Measurements from ENCODE around the gene TSPAN7.

The TSPAN7 gene

DNA sequence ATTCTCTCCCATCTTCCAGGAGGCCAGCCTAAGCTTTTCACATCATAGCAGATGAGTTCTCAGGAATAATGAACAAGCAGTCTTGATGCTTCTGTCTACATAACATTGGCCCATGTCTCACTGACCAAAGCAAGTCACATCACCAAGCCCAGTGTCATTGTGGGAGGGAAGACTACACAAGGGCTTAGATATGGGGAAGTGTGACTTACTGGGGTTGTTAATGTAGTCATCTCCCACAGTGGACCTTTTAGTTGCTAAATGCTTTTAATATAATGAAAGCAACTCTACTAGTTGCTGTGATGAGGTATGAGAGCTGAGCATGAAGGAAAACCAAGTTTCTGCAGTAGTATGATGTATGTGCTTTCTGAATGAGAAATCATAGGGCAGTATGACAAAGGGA lies 40.5 kb downstream of the TSPAN7 start:
- TF ChIP-seq GABPA (IDR thresholded peaks at IDR 0.05; ENCODE audit: low read depth), result no peak
- no peak for TF ChIP-seq SPI1 (IDR thresholded peaks at IDR 0.05; ENCODE audit: borderline replicate concordance, low read depth)
- no peak for TF ChIP-seq POLR2AphosphoS5 (IDR thresholded peaks at IDR 0.05; ENCODE audit: low read depth)
- no peak for TF ChIP-seq REST (IDR thresholded peaks at IDR 0.05; ENCODE audit: insufficient replicate concordance, low read depth)
- Histone ChIP-seq H3K4me3 (replicated peaks; ENCODE audit: insufficient read depth, low read length) (no peak overlapping the region), H3K27me3 (ENCODE audit: insufficient read depth, poor library complexity, severe bottlenecking) (peaks cover 7% of the 10 kb centered on the region), H3K27ac (replicated peaks) (no peak overlapping the region)
- no peak for DNase-seq (ENCODE audit: low read depth in 1 of 2, low spot score in 1 of 2)

DNA sequence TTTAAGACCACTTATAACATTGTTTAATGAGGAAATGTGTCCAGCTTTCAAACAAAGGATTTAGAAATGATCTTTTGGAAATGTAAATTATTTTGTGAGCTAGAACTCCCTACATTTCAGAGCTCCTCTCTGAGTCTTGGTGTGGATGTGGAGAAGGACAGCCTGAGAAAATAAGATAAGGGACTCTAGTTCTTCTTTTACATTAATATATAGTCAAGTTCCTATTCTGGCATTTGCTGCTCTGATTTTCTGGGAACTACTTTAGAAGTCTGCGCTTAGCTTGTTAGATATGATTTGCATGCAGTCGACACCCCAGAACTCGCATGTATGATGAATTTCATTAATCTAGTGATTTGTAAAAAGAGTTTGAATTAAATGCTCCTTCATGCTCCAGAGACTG lies 45.5 kb downstream of the TSPAN7 start:
- no peak for DNase-seq (ENCODE audit: low read depth in 1 of 2, low spot score in 1 of 2)
- H3K27ac ChIP-seq (replicated peaks), result no peak overlapping the region
- H3K27me3 ChIP-seq (ENCODE audit: insufficient read depth, poor library complexity, severe bottlenecking), result peaks cover 2% of the 10 kb centered on the region
- no peak for TF ChIP-seq POLR2AphosphoS5 (IDR thresholded peaks at IDR 0.05; ENCODE audit: low read depth)
- no peak for TF ChIP-seq SPI1 (IDR thresholded peaks at IDR 0.05; ENCODE audit: borderline replicate concordance, low read depth)
- TF ChIP-seq GABPA (IDR thresholded peaks at IDR 0.05; ENCODE audit: low read depth), result no peak
- TF ChIP-seq CTCF (IDR thresholded peaks at IDR 0.05; ENCODE audit: insufficient read depth, low read length), result no peak
- no peak for TF ChIP-seq REST (IDR thresholded peaks at IDR 0.05; ENCODE audit: insufficient replicate concordance, low read depth)
- H3K4me3 ChIP-seq (replicated peaks; ENCODE audit: insufficient read depth, low read length), result no peak overlapping the region

DNA sequence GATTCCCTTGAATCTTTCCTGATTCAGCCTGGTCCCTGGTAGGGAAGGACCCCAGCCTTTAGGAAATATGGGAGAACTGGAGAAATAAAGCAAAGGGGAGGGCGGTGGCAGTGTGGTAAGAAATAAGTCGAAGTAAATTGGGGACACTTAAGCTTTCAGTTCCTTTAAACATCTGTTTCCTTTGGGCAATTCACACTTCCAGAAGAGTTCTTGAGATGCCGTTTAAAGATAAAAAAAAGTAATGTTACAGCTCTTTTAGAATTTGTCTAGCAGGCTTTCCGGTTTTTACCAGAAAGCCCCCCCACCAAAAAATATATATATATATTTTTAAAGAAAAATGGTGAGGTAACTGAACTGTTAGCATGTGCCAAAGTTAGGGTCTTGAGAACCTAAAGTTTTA lies 46.6 kb downstream of the TSPAN7 start:
- no peak overlapping the region for H3K27ac ChIP-seq (replicated peaks)
- no peak overlapping the region for H3K4me3 ChIP-seq (replicated peaks; ENCODE audit: insufficient read depth, low read length)
- no peak for TF ChIP-seq GABPA (IDR thresholded peaks at IDR 0.05; ENCODE audit: low read depth)
- H3K27me3 ChIP-seq (ENCODE audit: insufficient read depth, poor library complexity, severe bottlenecking), result peaks cover 2% of the 10 kb centered on the region
- DNase-seq (ENCODE audit: low read depth in 1 of 2, low spot score in 1 of 2), result no peak

GRCh38 chrX:38610849-38611248 lies 49.5 kb downstream of the TSPAN7 start:
- Histone ChIP-seq H3K27ac (replicated peaks) (no peak overlapping the region), H3K4me3 (replicated peaks; ENCODE audit: insufficient read depth, low read length) (no peak overlapping the region)

More at GRCh38 chrX:38610849-38611248, 49.5 kb downstream of the TSPAN7 start:
- DNase-seq (ENCODE audit: low read depth in 1 of 2, low spot score in 1 of 2), result no peak
- peaks cover 2% of the 10 kb centered on the region for H3K27me3 ChIP-seq (ENCODE audit: insufficient read depth, poor library complexity, severe bottlenecking)
- TF ChIP-seq GABPA (IDR thresholded peaks at IDR 0.05; ENCODE audit: low read depth) (no peak), REST (IDR thresholded peaks at IDR 0.05; ENCODE audit: insufficient replicate concordance, low read depth) (no peak), CTCF (IDR thresholded peaks at IDR 0.05; ENCODE audit: insufficient read depth, low read length) (no peak), SPI1 (IDR thresholded peaks at IDR 0.05; ENCODE audit: borderline replicate concordance, low read depth) (no peak)
